IMR-90 (cell line): ENCODE results near the gene CDC7. TPM values are rescaled to one million over a fixed set of nuclear protein-coding genes. Genes with fewer than 3 reads are reported as not detected.

Source experiments
- ATAC-seq: fragments of 200-7000 bp; cut with Tn5 transposase; 2 replicates; pipeline ENCODE4 v1.9.1; 2020; ENCODE audit warnings: low read depth, mild to moderate bottlenecking, moderate library complexity
- BruUV-seq: library from RNA; stranded (reverse); fragments of 400-500 nt; replicated peaks from 2 replicates; lab custom pipeline; 2021; lab: Mats Ljungman, UMichigan
- CTCF ChIA-PET: fragments of 300-600 bp; formaldehyde crosslinking; extraction: SDS; loops from one replicate; lab custom pipeline; 2021; ENCODE audit warnings: antibody characterized with exemption; lab: Yijun Ruan, JAX
- POLR2A ChIA-PET: fragments of 300-600 bp; sonication (Branson Sonifier 250); formaldehyde crosslinking; loops from one replicate; lab custom pipeline; 2022; ENCODE audit warnings: antibody characterized with exemption; ENCODE audit not compliant: unreplicated experiment; lab: Charles Lee
- DNase-seq: peaks from one replicate; pipeline ENCODE4 v3.0.0; 2013
- H2AFZ ChIP-seq: replicated peaks from 2 replicates; pipeline ENCODE3; 2013; ENCODE audit warnings: low read length, mild to moderate bottlenecking; ENCODE audit not compliant: poor library complexity
- H2AK5ac ChIP-seq: 2 replicates; pipeline ENCODE4 v1.6.1; 2013; ENCODE audit warnings: low read depth, low read length, inconsistent platforms
- H2AK9ac ChIP-seq: replicated peaks from 2 replicates; pipeline ENCODE3; 2013; ENCODE audit warnings: mild to moderate bottlenecking, low read depth, low read length, moderate library complexity; ENCODE audit not compliant: poor library complexity
- H2BK120ac ChIP-seq: 2 replicates; pipeline ENCODE4 v1.6.1; 2013; ENCODE audit warnings: low read depth, low read length, inconsistent platforms
- H2BK15ac ChIP-seq: 3 replicates; pipeline ENCODE4 v1.6.1; 2013; ENCODE audit warnings: low read depth, low read length, inconsistent platforms
- H2BK20ac ChIP-seq: 2 replicates; pipeline ENCODE4 v1.6.1; 2013; ENCODE audit warnings: low read depth, mild to moderate bottlenecking, inconsistent platforms, low read length, moderate library complexity
- H2BK5ac ChIP-seq: 2 replicates; pipeline ENCODE4 v1.6.1; 2013; ENCODE audit warnings: mild to moderate bottlenecking, low read depth, low read length, inconsistent platforms; ENCODE audit not compliant: poor library complexity, severe bottlenecking
- H3K14ac ChIP-seq: replicated peaks from 2 replicates; pipeline ENCODE4 v1.6.1; 2013; ENCODE audit warnings: low read depth, low read length, inconsistent platforms
- H3K18ac ChIP-seq: 2 replicates; pipeline ENCODE4 v1.6.1; 2013; ENCODE audit warnings: low read depth, low read length, control low read depth
- H3K23ac ChIP-seq: 2 replicates; pipeline ENCODE4 v1.6.1; 2013; ENCODE audit warnings: low read depth, low read length, inconsistent platforms
- H3K27ac ChIP-seq: 2 replicates; pipeline ENCODE4 v1.5.1; 2013; ENCODE audit warnings: mild to moderate bottlenecking, control low read depth, low read length; ENCODE audit not compliant: insufficient read depth
- H3K27me3 ChIP-seq: 2 replicates; pipeline ENCODE4 v1.6.1; 2013; ENCODE audit warnings: low read length; ENCODE audit not compliant: control insufficient read depth, insufficient read depth
- H3K36me3 ChIP-seq: 2 replicates; pipeline ENCODE4 v1.6.1; 2013; ENCODE audit warnings: low read length, mixed read lengths; ENCODE audit not compliant: control insufficient read depth, insufficient read depth
- H3K4ac ChIP-seq: 2 replicates; pipeline ENCODE4 v1.6.1; 2013; ENCODE audit warnings: low read depth, low read length, inconsistent platforms
- H3K4me1 ChIP-seq: 2 replicates; pipeline ENCODE4 v1.6.1; 2013; ENCODE audit warnings: low read length, mixed read lengths; ENCODE audit not compliant: control insufficient read depth, insufficient read depth
- H3K4me2 ChIP-seq: 2 replicates; pipeline ENCODE4 v1.6.1; 2013; ENCODE audit warnings: low read depth, mild to moderate bottlenecking, control low read depth, low read length, moderate library complexity
- H3K4me3 ChIP-seq: 2 replicates; pipeline ENCODE4 v1.5.1; 2013; ENCODE audit warnings: low read depth, mild to moderate bottlenecking, control low read depth, low read length, moderate library complexity; ENCODE audit not compliant: insufficient read depth
- H3K56ac ChIP-seq: 2 replicates; pipeline ENCODE4 v1.6.1; 2013; ENCODE audit warnings: low read length, inconsistent platforms; ENCODE audit not compliant: insufficient read depth; ENCODE audit errors: extremely low read depth
- H3K79me1 ChIP-seq, 2 experiments: 2 replicates each; pipeline ENCODE4 v1.6.1; 2013; ENCODE audit warnings: low read length in 2 of 2, inconsistent platforms in 1 of 2, low read depth in 1 of 2
- H3K9ac ChIP-seq: 2 replicates; pipeline ENCODE4 v1.6.1; 2013; ENCODE audit warnings: low read depth, low read length, control low read depth
- H3K9me1 ChIP-seq: 2 replicates; pipeline ENCODE4 v1.6.1; 2013; ENCODE audit warnings: low read length, inconsistent platforms; ENCODE audit not compliant: insufficient read depth
- H3K9me3 ChIP-seq: 2 replicates; pipeline ENCODE4 v1.6.1; 2013; ENCODE audit warnings: low read length; ENCODE audit not compliant: control insufficient read depth, insufficient read depth
- H4K20me1 ChIP-seq: 2 replicates; pipeline ENCODE4 v1.6.1; 2013; ENCODE audit warnings: low read length, inconsistent platforms; ENCODE audit not compliant: insufficient read depth
- H4K5ac ChIP-seq: 2 replicates; pipeline ENCODE4 v1.6.1; 2013; ENCODE audit warnings: mild to moderate bottlenecking, low read depth, low read length, control low read depth
- H4K8ac ChIP-seq, 2 experiments: 2 replicates each; pipeline ENCODE4 v1.6.1; 2013; ENCODE audit warnings: low read depth in 2 of 2, low read length in 2 of 2, control low read depth in 1 of 2, inconsistent platforms in 1 of 2
- H4K91ac ChIP-seq: 2 replicates; pipeline ENCODE4 v1.6.1; 2013; ENCODE audit warnings: low read depth, low read length, inconsistent platforms; ENCODE audit not compliant: insufficient read depth
- BHLHE40 ChIP-seq: fragments of 150-350 bp; IDR thresholded peaks from 2 replicates; pipeline ENCODE4 v1.6.1; 2016; ENCODE audit warnings: mild to moderate bottlenecking, low read depth, low read length
- CEBPB ChIP-seq: IDR thresholded peaks from 2 replicates; pipeline ENCODE4 v1.6.1; 2012; ENCODE audit warnings: low read depth, low read length, improper control_type of control experiment
- CHD1 ChIP-seq: IDR thresholded peaks from 2 replicates; pipeline ENCODE4 v1.6.1; 2012; ENCODE audit warnings: low read depth, low read length, improper control_type of control experiment
- FOS ChIP-seq: fragments of 150-350 bp; IDR thresholded peaks from 2 replicates; pipeline ENCODE4 v1.6.1; 2016; ENCODE audit warnings: low read depth, low read length
- MAFK ChIP-seq: IDR thresholded peaks from 2 replicates; pipeline ENCODE4 v1.6.1; 2012; ENCODE audit warnings: low read depth, low read length, improper control_type of control experiment
- MAZ ChIP-seq: IDR thresholded peaks from 2 replicates; pipeline ENCODE4 v1.6.1; 2012; ENCODE audit warnings: low read depth, mild to moderate bottlenecking, low read length, improper control_type of control experiment, moderate library complexity, borderline replicate concordance
- MXI1 ChIP-seq: IDR thresholded peaks from 2 replicates; pipeline ENCODE4 v1.6.1; 2012; ENCODE audit warnings: low read depth, mild to moderate bottlenecking, low read length, moderate library complexity, borderline replicate concordance
- NFE2L2 ChIP-seq: fragments of 150-350 bp; IDR thresholded peaks from 2 replicates; pipeline ENCODE4 v1.6.1; 2016; ENCODE audit warnings: low read depth, mild to moderate bottlenecking, low read length
- POLR2A ChIP-seq: IDR thresholded peaks from 2 replicates; pipeline ENCODE4 v1.6.1; 2012; ENCODE audit warnings: mild to moderate bottlenecking, low read depth, low read length
- RAD21 ChIP-seq: IDR thresholded peaks from 2 replicates; pipeline ENCODE4 v1.6.1; 2012; ENCODE audit warnings: low read length, improper control_type of control experiment
- RCOR1 ChIP-seq: IDR thresholded peaks from 2 replicates; pipeline ENCODE4 v1.6.1; 2012; ENCODE audit warnings: mild to moderate bottlenecking, low read length, improper control_type of control experiment; ENCODE audit not compliant: insufficient replicate concordance
- RFX5 ChIP-seq: IDR thresholded peaks from 2 replicates; pipeline ENCODE4 v1.8.0; 2012; ENCODE audit warnings: low read depth, mild to moderate bottlenecking, low read length, moderate library complexity
- SMC3 ChIP-seq: fragments of 150-350 bp; IDR thresholded peaks from 2 replicates; pipeline ENCODE4 v1.6.1; 2016; ENCODE audit warnings: low read depth, mild to moderate bottlenecking, antibody characterized with exemption, low read length, moderate library complexity
- WGBS, 2 experiments: methylation state at CpG; one replicate each; pipeline versions ENCODE4 v1.1.5 to v1.1.7; 2013; ENCODE audit warnings: missing lambda C conversion rate in 2 of 2; ENCODE audit not compliant: insufficient read length in 1 of 2; ENCODE audit errors: extremely low coverage in 2 of 2; 5-methylcytosine and 5-hydroxymethylcytosine counted together
- dilution Hi-C: fragments of 300-500 bp; cut with HindIII; formaldehyde crosslinking; loops from one replicate; pipeline ENCODE4 v1.14.3; 2018; ENCODE audit warnings: low sequenced_read_pairs; ENCODE audit not compliant: unreplicated experiment
- in situ Hi-C: fragments of 300-500 bp; cut with MboI; formaldehyde crosslinking; loops from 3 replicates; pipeline ENCODE4 v1.14.3; 2019; ENCODE audit warnings: low sequenced_read_pairs, inconsistent platforms, mixed read lengths
- intact Hi-C: fragments of 100-400 bp; cut with micrococcal nuclease; formaldehyde crosslinking; loops from 2 replicates; pipeline ENCODE4 v1.10.0; 2022
- polyA plus RNA-seq, 3 experiments: library from polyadenylated mRNA; depleted of rRNA; stranded (reverse); fragments of >200 nt; gene quantifications; 2 replicates each; pipeline ENCODE4 v1.2.3, GENCODE V29; 2012; ENCODE audit warnings: low replicate concordance in 1 of 3
- total RNA-seq: library from RNA; depleted of rRNA; stranded (reverse); fragments of >200 nt; gene quantifications from 2 replicates; pipeline ENCODE4 v1.2.3, GENCODE V29; 2012
- TF ChIP-seq, protein P1 (sequence below): fragments of 150-350 bp; IDR thresholded peaks from 2 replicates; pipeline ENCODE4 v1.6.1; 2017; ENCODE audit warnings: mild to moderate bottlenecking, antibody characterized with exemption, low read length, low read depth
- TF ChIP-seq, protein P2 (sequence below): fragments of 150-350 bp; IDR thresholded peaks from 2 replicates; pipeline ENCODE4 v1.6.1; 2016; ENCODE audit warnings: low read depth, mild to moderate bottlenecking, low read length, moderate library complexity, borderline replicate concordance
- TF ChIP-seq, protein P3 (sequence below): conservative IDR thresholded peaks from 2 replicates; pipeline ENCODE4 v1.5.1; 2012; ENCODE audit warnings: mild to moderate bottlenecking, low read depth, low read length, improper control_type of control experiment

The CDC7 gene
- total and polyA plus RNA-seq, 2 of the 4 experiments (the other 2 are of a cell fraction), result 4.3 to 4.7 TPM

DNA sequence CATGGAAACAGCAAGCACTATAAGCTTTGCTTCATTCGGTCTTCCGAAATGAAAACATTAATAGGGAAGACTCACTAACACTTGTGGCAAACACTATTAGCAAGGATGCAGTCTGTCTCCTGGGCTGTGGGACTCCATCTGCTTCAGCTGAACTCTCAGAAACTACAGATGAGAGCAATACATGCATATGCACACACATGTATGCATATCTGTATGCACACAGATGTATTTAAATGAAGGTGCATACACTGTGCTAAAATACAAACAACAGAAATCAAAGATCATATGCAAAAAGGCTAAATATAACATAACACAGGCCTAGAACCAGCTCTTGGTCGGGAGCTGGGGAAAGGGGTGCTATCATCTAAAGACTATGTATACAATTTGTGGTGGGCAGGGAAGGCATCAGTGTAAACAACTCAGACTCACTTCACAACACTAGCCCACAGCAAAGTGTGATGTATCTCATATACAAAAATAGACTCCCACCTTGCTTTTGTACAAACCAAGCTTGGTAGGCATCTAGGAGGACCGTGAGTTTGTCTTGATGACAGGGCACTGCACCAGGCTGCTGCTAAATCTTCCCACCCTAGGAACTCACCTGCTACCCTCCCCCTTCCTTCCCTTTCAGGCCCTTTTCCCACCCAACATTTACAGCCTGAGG, 32.8 kb downstream of the CDC7 start:
- peaks cover 14% of the 10 kb centered on the region for H3K27me3 ChIP-seq
- no peak overlapping the region for H3K9ac ChIP-seq
- no peak overlapping the region for H2BK15ac ChIP-seq
- H3K9me3 ChIP-seq, result no peaks in the 10 kb centered on the region
- no peak overlapping the region for H4K5ac ChIP-seq
- H2AFZ ChIP-seq, result no peak overlapping the region
- no peaks in the 10 kb centered on the region for H3K79me1 ChIP-seq
- H2AK9ac ChIP-seq, result no peak overlapping the region
- no peak overlapping the region for H2BK5ac ChIP-seq
- dilution Hi-C loops (no loop called here), intact Hi-C loops (no loop called here), in situ Hi-C loops (no loop called here)
- H3K27ac ChIP-seq, result no peak overlapping the region
- no peak overlapping the region for H2BK120ac ChIP-seq
- CTCF ChIA-PET, result interaction anchor here (0.5 to 2.3 kb wide), 2 partner anchors 8 to 1422 kb away, joined by 5 to 7 read pairs; no protein-coding TSS in a partner anchor
- no peak overlapping the region for H3K4me2 ChIP-seq
- H3K4me3 ChIP-seq, result no peak overlapping the region
- no peak for TF ChIP-seq NFE2L2
- no peak for TF ChIP-seq RCOR1
- TF ChIP-seq MAZ, result no peak
- no peak for TF ChIP-seq POLR2A
- no peak for TF ChIP-seq BHLHE40
- TF ChIP-seq RAD21, result no peak
- TF ChIP-seq, protein P1, sequence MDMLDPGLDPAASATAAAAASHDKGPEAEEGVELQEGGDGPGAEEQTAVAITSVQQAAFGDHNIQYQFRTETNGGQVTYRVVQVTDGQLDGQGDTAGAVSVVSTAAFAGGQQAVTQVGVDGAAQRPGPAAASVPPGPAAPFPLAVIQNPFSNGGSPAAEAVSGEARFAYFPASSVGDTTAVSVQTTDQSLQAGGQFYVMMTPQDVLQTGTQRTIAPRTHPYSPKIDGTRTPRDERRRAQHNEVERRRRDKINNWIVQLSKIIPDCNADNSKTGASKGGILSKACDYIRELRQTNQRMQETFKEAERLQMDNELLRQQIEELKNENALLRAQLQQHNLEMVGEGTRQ, result no peak
- TF ChIP-seq FOS, result no peak
- TF ChIP-seq CHD1, result no peak
- TF ChIP-seq MAFK, result no peak
- TF ChIP-seq, protein P2, sequence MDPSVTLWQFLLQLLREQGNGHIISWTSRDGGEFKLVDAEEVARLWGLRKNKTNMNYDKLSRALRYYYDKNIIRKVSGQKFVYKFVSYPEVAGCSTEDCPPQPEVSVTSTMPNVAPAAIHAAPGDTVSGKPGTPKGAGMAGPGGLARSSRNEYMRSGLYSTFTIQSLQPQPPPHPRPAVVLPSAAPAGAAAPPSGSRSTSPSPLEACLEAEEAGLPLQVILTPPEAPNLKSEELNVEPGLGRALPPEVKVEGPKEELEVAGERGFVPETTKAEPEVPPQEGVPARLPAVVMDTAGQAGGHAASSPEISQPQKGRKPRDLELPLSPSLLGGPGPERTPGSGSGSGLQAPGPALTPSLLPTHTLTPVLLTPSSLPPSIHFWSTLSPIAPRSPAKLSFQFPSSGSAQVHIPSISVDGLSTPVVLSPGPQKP, result no peak
- no peak for TF ChIP-seq CEBPB
- no peak for TF ChIP-seq SMC3
- no peak for TF ChIP-seq MXI1
- TF ChIP-seq, protein P3, sequence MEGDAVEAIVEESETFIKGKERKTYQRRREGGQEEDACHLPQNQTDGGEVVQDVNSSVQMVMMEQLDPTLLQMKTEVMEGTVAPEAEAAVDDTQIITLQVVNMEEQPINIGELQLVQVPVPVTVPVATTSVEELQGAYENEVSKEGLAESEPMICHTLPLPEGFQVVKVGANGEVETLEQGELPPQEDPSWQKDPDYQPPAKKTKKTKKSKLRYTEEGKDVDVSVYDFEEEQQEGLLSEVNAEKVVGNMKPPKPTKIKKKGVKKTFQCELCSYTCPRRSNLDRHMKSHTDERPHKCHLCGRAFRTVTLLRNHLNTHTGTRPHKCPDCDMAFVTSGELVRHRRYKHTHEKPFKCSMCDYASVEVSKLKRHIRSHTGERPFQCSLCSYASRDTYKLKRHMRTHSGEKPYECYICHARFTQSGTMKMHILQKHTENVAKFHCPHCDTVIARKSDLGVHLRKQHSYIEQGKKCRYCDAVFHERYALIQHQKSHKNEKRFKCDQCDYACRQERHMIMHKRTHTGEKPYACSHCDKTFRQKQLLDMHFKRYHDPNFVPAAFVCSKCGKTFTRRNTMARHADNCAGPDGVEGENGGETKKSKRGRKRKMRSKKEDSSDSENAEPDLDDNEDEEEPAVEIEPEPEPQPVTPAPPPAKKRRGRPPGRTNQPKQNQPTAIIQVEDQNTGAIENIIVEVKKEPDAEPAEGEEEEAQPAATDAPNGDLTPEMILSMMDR, result no peak
- TF ChIP-seq RFX5, result no peak
- no TSS peak for BruUV-seq
- no peak overlapping the region for H3K18ac ChIP-seq
- H2AK5ac ChIP-seq, result no peak overlapping the region; the same call in 1 of the 2 replicates
- no peaks in the 10 kb centered on the region for H4K20me1 ChIP-seq
- H3K4me1 ChIP-seq, result peaks cover 7% of the 10 kb centered on the region
- H3K4ac ChIP-seq, result no peak overlapping the region
- no peak overlapping the region for H3K23ac ChIP-seq
- no peaks in the 10 kb centered on the region for H3K9me1 ChIP-seq
- no peak for ATAC-seq
- WGBS, 2 experiments, result 90% methylated on average over 1 of the region's 4 CpGs; no CpG with 5 or more reads in 1 of the 2 experiments
- DNase-seq, result no peak
- no peak overlapping the region for H4K91ac ChIP-seq
- H4K8ac ChIP-seq, result no peak overlapping the region
- POLR2A ChIA-PET, result no interaction called here
- H2BK20ac ChIP-seq, result no peak overlapping the region
- no peak overlapping the region for H3K14ac ChIP-seq
- H3K56ac ChIP-seq, result no peak overlapping the region
- no peaks in the 10 kb centered on the region for H3K36me3 ChIP-seq
